ENCODE results near the gene RHBDD2.
"Not testable (repeated sequence)": the region's sequence is repeated elsewhere in the genome, so short reads cannot be mapped to it uniquely, and the experiment has no call there.

The RHBDD2 gene

GRCh38 chr7:75878769-75879611, at the start of gene RHBDD2:
Gene RHBDD2, plus strand, starts transcription at chr7:75879034. Its CDS starts 49 bp downstream, at chr7:75879083.
- DNase-seq: peak; percentile 96

GRCh38 chr7:75829656-75830055, 49.2 kb upstream of the RHBDD2 start:
- DNase-seq: peak; percentile 64

GRCh38 chr7:75830978-75831377, 47.9 kb upstream of the RHBDD2 start:
- DNase-seq: no peak

- DNase-seq: not testable (repeated sequence)
These were observed 45.2 kb upstream of the RHBDD2 start for GRCh38 chr7:75833662-75834061.

- no peak for DNase-seq
These were observed 43.0 kb upstream of the RHBDD2 start for GRCh38 chr7:75835688-75836285.

GRCh38 chr7:75836798-75837197, 42.0 kb upstream of the RHBDD2 start:
- DNase-seq: no peak

- not testable (repeated sequence) for DNase-seq
These were observed 40.4 kb upstream of the RHBDD2 start for GRCh38 chr7:75838281-75838930.

- DNase-seq: no peak
These were observed 38.8 kb upstream of the RHBDD2 start for GRCh38 chr7:75840029-75840428.

GRCh38 chr7:75842836-75843446, 35.9 kb upstream of the RHBDD2 start:
- DNase-seq: no peak

- DNase-seq: no peak
These were observed 35.2 kb upstream of the RHBDD2 start for GRCh38 chr7:75843613-75844116.

- DNase-seq: no peak
These were observed 34.7 kb upstream of the RHBDD2 start for GRCh38 chr7:75844158-75844557.

- DNase-seq: not testable (repeated sequence)
These were observed 33.7 kb upstream of the RHBDD2 start for GRCh38 chr7:75845132-75845531.

GRCh38 chr7:75847707-75848106, 31.1 kb upstream of the RHBDD2 start:
- no peak for DNase-seq

- DNase-seq: no peak
These were observed 29.3 kb upstream of the RHBDD2 start for GRCh38 chr7:75849573-75849972.

- no peak for DNase-seq
These were observed 28.6 kb upstream of the RHBDD2 start for GRCh38 chr7:75850235-75850634.

GRCh38 chr7:75854233-75854632, 24.6 kb upstream of the RHBDD2 start:
- DNase-seq: no peak

GRCh38 chr7:75854813-75855345, 24.0 kb upstream of the RHBDD2 start:
- DNase-seq: not testable (repeated sequence)

- no peak for DNase-seq
These were observed 22.3 kb upstream of the RHBDD2 start for GRCh38 chr7:75856536-75856935.

- no peak for DNase-seq
These were observed 20.4 kb upstream of the RHBDD2 start for GRCh38 chr7:75858410-75858809.

GRCh38 chr7:75861636-75862035, 17.2 kb upstream of the RHBDD2 start:
- DNase-seq: no peak

GRCh38 chr7:75864251-75864650, 14.6 kb upstream of the RHBDD2 start:
- DNase-seq: not testable (repeated sequence)

- no peak for DNase-seq
These were observed 12.7 kb upstream of the RHBDD2 start for GRCh38 chr7:75866114-75866488.

All from NCI-H82 (cell line).